Astrocyte (in vitro differentiated cells and primary cell): ENCODE measurements around the gene TCF19.

Experiments
- EZH2 ChIP-seq: IDR thresholded peaks from 2 replicates; pipeline ENCODE4 v1.6.1; 2012; ENCODE audit warnings: mild to moderate bottlenecking, low read length, inconsistent platforms; ENCODE audit not compliant: insufficient read depth
- TF ChIP-seq, protein P1 (sequence below): IDR thresholded peaks from 2 replicates; pipeline ENCODE4 v1.5.1; 2011; ENCODE audit warnings: low read depth, mild to moderate bottlenecking, inconsistent platforms, low read length, moderate library complexity; ENCODE audit not compliant: insufficient read depth

DNA sequence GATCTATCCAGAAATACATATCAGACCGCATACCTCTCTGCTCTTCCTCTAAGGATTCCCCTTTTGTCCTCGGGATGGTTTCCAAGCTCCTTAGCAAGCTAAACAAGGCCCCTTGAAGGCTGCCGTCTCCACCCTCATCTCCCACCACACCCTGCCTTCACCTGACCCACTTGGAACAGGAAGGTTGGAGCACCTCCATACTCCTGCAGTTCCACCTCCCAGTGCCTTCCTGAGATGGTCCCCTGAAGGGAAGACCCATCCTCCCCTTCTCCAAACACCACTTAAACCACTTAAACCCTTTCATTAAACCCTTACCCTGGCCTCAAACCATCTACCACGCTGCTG lies 20.6 kb downstream of the TCF19 start:
- TF ChIP-seq, protein P1, sequence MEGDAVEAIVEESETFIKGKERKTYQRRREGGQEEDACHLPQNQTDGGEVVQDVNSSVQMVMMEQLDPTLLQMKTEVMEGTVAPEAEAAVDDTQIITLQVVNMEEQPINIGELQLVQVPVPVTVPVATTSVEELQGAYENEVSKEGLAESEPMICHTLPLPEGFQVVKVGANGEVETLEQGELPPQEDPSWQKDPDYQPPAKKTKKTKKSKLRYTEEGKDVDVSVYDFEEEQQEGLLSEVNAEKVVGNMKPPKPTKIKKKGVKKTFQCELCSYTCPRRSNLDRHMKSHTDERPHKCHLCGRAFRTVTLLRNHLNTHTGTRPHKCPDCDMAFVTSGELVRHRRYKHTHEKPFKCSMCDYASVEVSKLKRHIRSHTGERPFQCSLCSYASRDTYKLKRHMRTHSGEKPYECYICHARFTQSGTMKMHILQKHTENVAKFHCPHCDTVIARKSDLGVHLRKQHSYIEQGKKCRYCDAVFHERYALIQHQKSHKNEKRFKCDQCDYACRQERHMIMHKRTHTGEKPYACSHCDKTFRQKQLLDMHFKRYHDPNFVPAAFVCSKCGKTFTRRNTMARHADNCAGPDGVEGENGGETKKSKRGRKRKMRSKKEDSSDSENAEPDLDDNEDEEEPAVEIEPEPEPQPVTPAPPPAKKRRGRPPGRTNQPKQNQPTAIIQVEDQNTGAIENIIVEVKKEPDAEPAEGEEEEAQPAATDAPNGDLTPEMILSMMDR = no peak
- no peak for TF ChIP-seq EZH2
